GM18517 (cell line): ENCODE measurements around the gene CNTN5.

Experiments used
- ATAC-seq: cut with Tn5 transposase; IDR thresholded peaks from one replicate; pipeline ENCODE4 v1.9.1; 2021; ENCODE audit warnings: mild to moderate bottlenecking, moderate library complexity; ENCODE audit not compliant: unreplicated experiment

The CNTN5 gene

GRCh38 chr11:99371257-99371656, 350.5 kb downstream of the CNTN5 start:
- no peak for ATAC-seq

- no peak for ATAC-seq
These were observed 355.7 kb downstream of the CNTN5 start for GRCh38 chr11:99376463-99376862.

GRCh38 chr11:99383648-99384245, 363.0 kb downstream of the CNTN5 start:
- ATAC-seq, result no peak

DNA sequence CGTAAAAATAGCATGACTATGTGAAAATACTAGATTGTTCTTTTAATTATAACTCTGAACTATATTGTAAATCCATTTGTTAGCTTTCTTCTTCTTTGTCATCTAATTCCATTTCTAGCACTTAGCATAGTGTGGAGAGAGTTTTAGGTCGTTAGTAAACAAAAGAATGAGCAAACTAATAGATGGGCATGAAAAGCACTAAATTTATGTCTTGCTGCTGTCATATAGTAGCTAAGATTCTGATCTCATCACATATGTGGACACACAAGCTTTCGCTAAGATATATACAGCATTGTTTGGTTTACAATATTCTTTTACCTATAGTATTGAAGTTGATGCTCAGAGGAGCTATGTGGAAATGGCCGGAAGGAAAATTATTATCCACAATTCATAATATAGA, 370.5 kb downstream of the CNTN5 start:
- ATAC-seq, result no peak

DNA sequence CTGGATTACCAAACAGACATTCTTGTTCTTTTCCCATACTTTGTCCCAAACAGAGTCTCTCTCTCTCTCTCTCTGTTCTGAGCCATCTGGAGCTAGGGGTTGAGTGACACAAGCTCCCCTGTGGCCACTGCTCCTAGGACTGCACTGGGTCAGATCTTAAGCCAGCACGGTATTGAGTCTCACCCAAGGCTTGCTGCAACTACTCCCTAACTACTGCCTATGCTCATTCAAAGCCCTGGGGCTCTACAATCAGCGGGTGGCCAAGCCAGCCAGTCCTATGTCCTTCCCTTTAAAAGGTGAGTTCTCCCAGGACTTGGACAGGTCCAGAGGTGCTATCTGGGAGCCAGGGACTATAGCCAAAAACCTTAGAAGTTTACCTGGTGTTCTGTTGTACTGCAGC, 385.6 kb downstream of the CNTN5 start:
- no peak for ATAC-seq

- ATAC-seq, result no peak
These were observed 389.9 kb downstream of the CNTN5 start for GRCh38 chr11:99410636-99411035.

DNA sequence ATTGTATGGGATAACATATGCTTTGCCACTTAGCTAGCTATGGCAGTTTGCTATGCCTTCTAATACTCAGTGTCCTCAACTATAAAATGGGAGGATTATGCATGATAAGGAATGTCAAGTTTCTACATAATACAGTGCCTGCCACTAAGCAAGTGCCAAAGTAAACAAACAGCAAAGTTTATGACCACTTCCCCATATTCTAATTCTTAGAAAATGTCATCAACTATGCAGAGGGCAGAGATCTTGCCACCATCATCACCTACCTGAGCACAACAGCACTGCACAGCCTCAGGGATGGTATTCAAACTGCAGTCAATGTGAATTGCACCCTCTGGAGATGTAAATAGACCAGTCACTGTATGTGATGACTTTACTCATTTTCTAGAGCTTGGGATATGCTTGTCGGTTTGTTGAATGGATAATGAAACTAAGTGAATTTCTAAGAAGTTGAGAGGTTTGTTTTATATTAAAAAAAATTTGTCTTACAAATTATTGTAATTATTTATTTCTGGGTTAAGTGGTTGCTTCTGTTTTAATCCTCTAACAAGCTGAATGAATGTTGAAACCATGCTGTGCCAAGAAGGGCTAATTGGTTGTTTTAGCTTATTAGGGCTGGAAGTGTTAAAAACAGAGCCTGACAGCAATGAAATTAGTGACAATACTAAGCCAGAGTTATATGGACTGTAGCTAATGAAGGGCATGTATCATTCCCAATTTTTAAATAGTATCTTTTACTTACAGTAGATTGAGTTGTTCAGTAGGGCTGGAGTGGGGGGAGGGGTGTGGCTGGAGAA, 398.4 kb downstream of the CNTN5 start:
- no peak for ATAC-seq

DNA sequence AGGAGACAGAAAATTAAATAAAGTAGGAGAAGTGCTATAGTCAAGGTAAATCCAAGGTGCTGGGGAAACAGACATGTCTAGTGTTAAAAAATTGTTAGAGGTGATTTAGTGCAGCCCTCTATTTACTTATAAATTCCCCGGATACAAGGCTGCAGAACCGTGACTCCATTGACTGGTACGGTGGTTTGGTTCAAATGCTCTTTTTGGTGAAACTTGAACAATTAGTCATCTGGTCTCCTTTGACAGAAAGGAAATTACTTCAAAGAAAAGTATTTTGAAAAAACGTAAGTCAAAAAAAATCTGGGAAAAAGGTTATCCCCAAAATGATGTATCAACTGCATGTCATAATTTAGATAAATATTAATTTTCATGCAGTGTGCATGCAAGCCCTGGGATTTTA, 399.2 kb downstream of the CNTN5 start:
- ATAC-seq, result no peak

DNA sequence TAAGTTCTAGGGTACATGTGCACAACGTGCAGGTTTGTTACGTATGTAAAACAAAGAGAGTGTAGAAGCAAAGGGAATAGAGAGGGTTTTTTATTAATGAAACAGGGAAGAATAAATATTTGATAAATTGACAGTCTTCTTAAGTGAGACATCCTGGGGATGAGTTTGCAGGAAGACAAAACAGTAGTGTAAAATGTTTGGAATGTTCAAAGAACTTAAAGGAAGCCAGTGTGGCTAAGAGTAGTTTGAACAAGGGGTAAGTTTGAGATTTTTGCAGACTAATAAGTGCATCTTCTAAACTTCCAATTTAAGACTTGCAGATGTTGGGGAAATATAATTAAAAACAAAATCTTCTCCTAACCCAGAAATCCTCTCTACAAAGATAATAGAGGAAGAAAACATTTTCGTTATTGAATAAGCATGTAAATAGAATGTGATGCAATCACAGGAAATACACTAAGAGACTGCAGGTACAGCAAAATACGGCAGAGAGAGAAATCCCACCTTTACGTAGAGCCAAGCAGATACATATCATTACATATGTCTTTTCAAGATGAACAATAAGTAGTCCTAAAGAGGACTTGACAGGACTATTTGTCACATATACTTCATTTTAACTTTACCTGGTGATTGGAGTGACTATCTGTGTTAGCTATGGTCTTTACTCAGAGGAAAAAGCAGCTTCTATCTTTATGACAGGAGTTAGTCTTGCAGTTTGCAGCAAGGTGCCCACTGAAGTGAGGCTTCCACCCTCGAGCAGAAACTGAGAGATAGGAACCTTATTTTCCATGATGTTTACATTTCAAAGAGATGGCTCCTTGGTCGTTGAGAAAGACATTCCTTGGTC, 402.1 kb downstream of the CNTN5 start:
- ATAC-seq, result no peak

- no peak for ATAC-seq
These were observed 402.8 kb downstream of the CNTN5 start for GRCh38 chr11:99423428-99423983.

DNA sequence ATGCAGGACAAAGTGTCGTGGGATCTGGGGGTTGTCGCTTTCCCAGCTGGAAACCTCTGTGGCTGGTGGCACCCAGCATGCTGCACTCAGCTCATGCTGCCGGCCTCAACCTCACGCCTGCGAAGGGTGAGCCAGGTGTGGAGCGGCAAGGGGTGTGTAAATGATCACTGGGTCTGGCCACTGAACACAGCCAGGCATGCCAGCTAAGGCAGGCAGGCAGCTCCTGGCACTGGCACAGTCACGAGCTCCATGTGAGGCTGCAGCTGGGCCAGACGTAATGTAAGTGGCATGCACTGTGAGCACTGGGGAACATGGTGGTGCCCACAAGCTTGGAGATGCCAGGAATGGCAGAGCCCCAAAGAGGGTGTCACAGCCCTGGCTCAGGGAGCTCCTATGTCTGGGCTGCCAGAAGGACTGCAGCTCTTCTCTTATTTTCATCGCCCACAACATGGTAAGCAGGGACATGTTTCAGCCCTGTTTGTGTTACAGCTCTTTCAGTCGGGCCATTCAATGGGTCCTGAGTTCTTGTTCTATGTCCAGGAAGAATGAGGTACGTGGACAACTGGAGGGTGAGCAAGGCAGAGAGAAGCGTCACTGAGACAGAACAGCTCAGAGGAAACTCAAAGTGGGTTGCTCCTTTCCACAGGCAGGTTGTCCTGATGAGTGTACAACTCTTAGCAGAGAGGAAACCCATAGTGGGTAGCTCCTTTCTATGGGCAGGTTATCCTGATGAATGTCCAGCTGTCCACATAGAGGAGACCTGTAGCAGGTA, 403.8 kb downstream of the CNTN5 start:
- ATAC-seq, result no peak

DNA sequence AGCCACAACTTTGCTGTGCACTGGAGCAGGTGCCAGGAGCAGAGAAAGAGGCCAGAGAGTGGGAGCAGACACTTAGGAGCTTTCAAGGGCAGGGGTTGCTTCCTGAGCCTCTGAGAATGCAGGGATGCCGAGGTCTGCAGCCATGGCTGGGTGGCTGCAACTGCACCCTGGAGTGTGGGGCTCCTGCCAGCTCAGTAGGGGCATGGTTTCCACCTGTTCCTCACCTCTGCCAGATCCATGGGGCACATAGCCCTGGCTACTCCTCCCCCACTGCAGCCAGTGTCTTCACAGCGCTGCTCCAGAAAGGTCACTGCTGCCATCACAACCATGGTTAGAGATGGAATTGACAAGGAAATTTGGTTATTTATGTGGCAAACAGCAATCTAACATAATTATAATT, 404.8 kb downstream of the CNTN5 start:
- ATAC-seq, result no peak

DNA sequence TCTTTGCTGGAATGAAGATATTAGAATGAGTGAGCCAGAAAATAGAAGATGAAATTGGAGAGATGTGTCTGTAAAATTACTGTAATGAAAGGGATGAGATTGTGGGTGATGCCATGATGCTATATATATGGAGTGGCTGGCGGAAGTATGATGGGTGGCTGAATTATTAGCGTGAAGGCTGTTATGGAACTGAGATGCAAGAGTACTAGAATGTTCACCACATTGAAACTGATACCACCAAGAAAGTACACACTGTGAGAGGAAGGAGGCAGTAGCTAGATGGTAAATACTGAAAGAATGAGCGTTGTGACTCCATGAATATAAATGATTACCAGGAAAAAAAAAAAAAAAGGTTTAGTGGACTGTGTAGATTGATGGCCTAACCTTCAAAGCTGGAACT, 411.9 kb downstream of the CNTN5 start:
- ATAC-seq, result no peak

GRCh38 chr11:99443276-99443675, 422.5 kb downstream of the CNTN5 start:
- ATAC-seq, result no peak

GRCh38 chr11:99446400-99446799, 425.7 kb downstream of the CNTN5 start:
- ATAC-seq, result no peak

- ATAC-seq, result no peak
These were observed 428.6 kb downstream of the CNTN5 start for GRCh38 chr11:99449345-99449744.

- no peak for ATAC-seq
These were observed 431.3 kb downstream of the CNTN5 start for GRCh38 chr11:99452075-99452474.

GRCh38 chr11:99461913-99462312, 441.2 kb downstream of the CNTN5 start:
- ATAC-seq, result no peak

DNA sequence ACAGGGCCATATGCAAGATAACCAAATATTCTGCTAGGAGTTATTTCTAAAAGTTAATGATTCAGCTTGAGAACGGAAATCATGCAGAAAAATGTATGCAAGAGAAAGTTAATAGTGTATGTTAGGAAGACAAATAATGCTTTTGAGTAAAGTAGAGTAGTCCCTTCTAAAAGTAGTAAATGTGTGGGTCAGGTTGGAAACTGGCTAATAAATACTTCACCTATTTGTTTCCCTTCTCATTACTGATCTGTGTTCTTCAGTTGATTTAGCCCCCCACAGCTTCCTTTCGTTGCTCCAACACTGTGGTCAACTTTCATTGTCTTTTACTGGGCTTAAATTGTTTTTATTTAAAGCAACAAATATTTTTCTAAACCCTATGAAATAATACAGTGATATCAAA, 444.2 kb downstream of the CNTN5 start:
- no peak for ATAC-seq

DNA sequence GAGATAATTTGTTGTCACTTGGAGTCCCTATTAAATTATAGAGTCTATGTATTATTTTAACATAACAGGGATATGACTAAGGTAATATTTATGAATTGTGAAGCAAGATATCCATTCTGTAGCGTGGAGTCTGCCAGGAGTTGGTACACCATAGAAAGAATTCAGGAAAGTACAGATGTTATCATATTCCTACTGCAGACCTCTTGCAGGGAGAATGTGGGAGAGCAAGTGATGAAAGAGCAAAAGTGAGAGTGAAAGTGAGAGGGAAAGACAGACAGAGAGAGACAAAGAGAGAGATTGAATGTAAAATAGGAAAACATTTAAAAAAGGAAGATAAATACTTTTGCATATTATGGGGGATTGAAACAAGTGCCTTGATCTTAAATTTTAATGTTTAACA, 468.8 kb downstream of the CNTN5 start:
- no peak for ATAC-seq

DNA sequence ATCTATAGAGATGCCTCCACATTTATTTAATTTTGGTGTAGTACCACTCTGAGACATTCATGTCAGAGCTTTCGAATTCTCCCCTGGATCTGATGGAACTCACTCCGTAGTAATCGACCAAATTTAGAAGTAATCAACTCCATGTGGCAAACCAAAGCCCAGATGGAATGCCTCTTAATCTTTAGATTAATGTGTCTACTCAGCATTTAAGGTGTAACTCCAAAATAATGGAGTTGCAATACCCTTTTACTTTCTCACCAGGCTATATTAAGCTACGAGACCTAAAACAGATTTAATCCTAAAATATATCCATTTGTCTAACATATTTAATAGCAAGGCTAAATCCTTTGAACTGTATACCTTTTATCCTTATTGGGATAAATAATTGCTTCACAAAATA, 473.3 kb downstream of the CNTN5 start:
- no peak for ATAC-seq
